ENCODE results near the gene LRRTM2. TPM values are rescaled to one million over a fixed set of nuclear protein-coding genes. Genes with fewer than 3 reads are reported as not detected.

Gene LRRTM2
- total and polyA plus RNA-seq, 2 donors = 0.23 to 0.57 TPM

- no peaks in the 10 kb centered on the region for H3K9me3 ChIP-seq (ENCODE audit: control insufficient read depth in 2 of 2, insufficient read depth in 1 of 2, low read length in 1 of 2)
- H3K36me3 ChIP-seq (ENCODE audit: control insufficient read depth in 2 of 2, insufficient read depth in 2 of 2, low read length in 1 of 2) = no peaks in the 10 kb centered on the region
- H3K27me3 ChIP-seq (ENCODE audit: control insufficient read depth in 2 of 2, insufficient read depth in 1 of 2, low read length in 1 of 2) = no peaks in the 10 kb centered on the region
- H3K27ac ChIP-seq (ENCODE audit: low read depth in 1 of 2, low read length in 1 of 2) = no peak overlapping the region
- no peak overlapping the region for H3K4me3 ChIP-seq (ENCODE audit: low read length in 2 of 2)
- 85% methylated on average over 4 of the region's 4 CpGs for WGBS
- H3K4me1 ChIP-seq (ENCODE audit: control insufficient read depth in 2 of 2, insufficient read depth in 2 of 2, low read length in 2 of 2) = no peaks in the 10 kb centered on the region
- DNase-seq (ENCODE audit: low read depth in 6 of 9, low spot score in 9 of 9) = no peak
These were observed 56.1 kb downstream of the LRRTM2 start for GRCh38 chr5:138819081-138819480.

Other genes starting within 250 kb of the LRRTM2 start
- gene CTNNA1, start 121.9 kb downstream of the LRRTM2 start, total RNA-seq = 53.4 TPM
- 67.1 TPM for gene CTNNA1, start 121.9 kb downstream of the LRRTM2 start, polyA plus RNA-seq